NCI-H1105 (cell line): Measurements from ENCODE around the gene MYOM3.
A peak's percentile ranks its signal among the peaks of the same experiment; 100 is the strongest.
"Not testable (repeated sequence)": the region's sequence is repeated elsewhere in the genome, so short reads cannot be mapped to it uniquely, and the experiment has no call there.

Experiments
- DNase-seq: peaks from one replicate; lab custom pipeline; 2025; lab: John Stamatoyannopoulos, UW

MYOM3 gene

GRCh38 chr1:24030976-24031516, 80.9 kb downstream of the MYOM3 start:
- DNase-seq = not testable (repeated sequence)

GRCh38 chr1:24027838-24028468, 84.0 kb downstream of the MYOM3 start:
- no peak for DNase-seq

- DNase-seq = no peak
Measured at GRCh38 chr1:24022581-24023361, 89.2 kb downstream of the MYOM3 start.

- no peak for DNase-seq
Measured at GRCh38 chr1:24021403-24022266, 90.3 kb downstream of the MYOM3 start.

GRCh38 chr1:24020470-24020869, 91.5 kb downstream of the MYOM3 start:
- DNase-seq = no peak

- DNase-seq = no peak
Measured at GRCh38 chr1:24020025-24020424, 91.9 kb downstream of the MYOM3 start.

GRCh38 chr1:24018611-24019580, 93.0 kb downstream of the MYOM3 start:
- DNase-seq = peak; percentile 4

- no peak for DNase-seq
Measured at GRCh38 chr1:24015221-24016210, 96.4 kb downstream of the MYOM3 start.

- not testable (repeated sequence) for DNase-seq
Measured at GRCh38 chr1:24012878-24013277, 99.1 kb downstream of the MYOM3 start.

GRCh38 chr1:24010650-24011049, 101.3 kb downstream of the MYOM3 start:
- DNase-seq = no peak

- no peak for DNase-seq
Measured at GRCh38 chr1:24009406-24009805, 102.5 kb downstream of the MYOM3 start.

GRCh38 chr1:24008574-24009184, 103.3 kb downstream of the MYOM3 start:
- DNase-seq = not testable (repeated sequence)

GRCh38 chr1:24007079-24007478, 104.9 kb downstream of the MYOM3 start:
- DNase-seq = no peak
